ENCODE results near the gene SENP1. TPM values are rescaled to one million over a fixed set of nuclear protein-coding genes. Genes with fewer than 3 reads are reported as not detected.

Gene SENP1
- total RNA-seq, 3 donors from 2014 or later = 12.7 to 20.8 (median 17.4) TPM

DNA sequence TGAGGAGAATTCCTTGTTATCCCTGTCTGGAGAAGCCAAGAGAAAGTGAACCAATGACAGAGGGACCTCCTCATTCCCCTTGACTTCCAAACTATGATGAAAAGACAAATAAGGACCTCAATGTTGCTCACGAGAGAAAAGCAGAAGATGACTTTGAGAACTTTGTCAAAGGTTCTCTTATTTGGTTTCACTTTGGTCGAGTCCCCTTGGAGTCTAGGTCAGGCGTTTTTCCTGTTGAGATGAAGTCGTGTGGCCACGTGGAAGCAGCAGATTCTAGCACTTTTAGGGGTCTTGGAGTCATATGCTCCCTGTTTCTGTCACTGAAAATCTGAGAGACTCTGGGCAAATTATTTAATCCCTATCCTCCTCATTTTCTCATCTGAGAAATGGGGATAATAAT is 67.8 kb downstream of the SENP1 start:
- TF ChIP-seq, protein P1, sequence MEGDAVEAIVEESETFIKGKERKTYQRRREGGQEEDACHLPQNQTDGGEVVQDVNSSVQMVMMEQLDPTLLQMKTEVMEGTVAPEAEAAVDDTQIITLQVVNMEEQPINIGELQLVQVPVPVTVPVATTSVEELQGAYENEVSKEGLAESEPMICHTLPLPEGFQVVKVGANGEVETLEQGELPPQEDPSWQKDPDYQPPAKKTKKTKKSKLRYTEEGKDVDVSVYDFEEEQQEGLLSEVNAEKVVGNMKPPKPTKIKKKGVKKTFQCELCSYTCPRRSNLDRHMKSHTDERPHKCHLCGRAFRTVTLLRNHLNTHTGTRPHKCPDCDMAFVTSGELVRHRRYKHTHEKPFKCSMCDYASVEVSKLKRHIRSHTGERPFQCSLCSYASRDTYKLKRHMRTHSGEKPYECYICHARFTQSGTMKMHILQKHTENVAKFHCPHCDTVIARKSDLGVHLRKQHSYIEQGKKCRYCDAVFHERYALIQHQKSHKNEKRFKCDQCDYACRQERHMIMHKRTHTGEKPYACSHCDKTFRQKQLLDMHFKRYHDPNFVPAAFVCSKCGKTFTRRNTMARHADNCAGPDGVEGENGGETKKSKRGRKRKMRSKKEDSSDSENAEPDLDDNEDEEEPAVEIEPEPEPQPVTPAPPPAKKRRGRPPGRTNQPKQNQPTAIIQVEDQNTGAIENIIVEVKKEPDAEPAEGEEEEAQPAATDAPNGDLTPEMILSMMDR (IDR thresholded peaks at IDR 0.05) = no peak
- H3K4me1 ChIP-seq (ENCODE audit: low read depth) = peaks cover 14% of the 10 kb centered on the region
- no peak overlapping the region for H3K4me3 ChIP-seq
- H3K36me3 ChIP-seq (ENCODE audit: low read depth) = no peaks in the 10 kb centered on the region
- no peak for DNase-seq
- intact Hi-C loops (cut with DNase I, micrococcal nuclease) = no loop called here
- ATAC-seq = no peak
- no peaks in the 10 kb centered on the region for H3K9me3 ChIP-seq

DNA sequence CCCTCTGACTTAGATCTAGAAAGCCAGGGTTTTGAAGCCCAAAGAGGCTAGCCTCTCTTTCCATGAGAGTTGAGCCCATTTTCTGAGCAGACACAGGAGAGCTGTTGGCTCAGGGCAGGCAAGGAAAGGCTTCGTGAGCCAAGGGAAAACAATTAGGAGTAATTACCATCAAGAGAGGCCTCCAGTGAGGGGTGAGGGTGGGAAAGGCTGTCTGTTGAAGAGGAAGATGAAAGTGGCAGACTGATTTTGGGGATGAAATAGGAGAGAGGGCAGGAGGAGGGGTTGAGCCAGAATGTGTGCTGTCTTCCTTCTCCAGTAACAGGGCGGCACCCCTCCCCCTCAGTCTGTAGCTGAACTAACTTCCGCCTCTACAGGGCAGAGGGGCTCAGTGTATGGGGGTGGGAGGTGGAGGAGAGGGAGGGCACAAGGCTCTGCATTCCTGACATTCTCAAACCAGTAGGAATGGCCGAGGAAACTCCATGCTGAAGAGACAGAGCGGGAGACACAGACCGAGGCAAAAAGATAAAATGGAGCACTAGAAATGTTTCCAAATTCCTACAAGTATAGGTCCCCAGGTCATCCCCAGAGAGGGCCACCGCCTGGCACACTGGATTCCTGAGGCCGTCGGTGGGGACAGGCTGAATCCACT is 68.5 kb downstream of the SENP1 start:
- Histone ChIP-seq H3K4me3 (no peak overlapping the region), H3K9me3 (no peaks in the 10 kb centered on the region), H3K36me3 (ENCODE audit: low read depth) (no peaks in the 10 kb centered on the region), H3K4me1 (ENCODE audit: low read depth) (peaks cover 14% of the 10 kb centered on the region)
- intact Hi-C loops (cut with DNase I, micrococcal nuclease) = no loop called here
- DNase-seq = no peak
- no peak for ATAC-seq
- TF ChIP-seq, protein P1 (IDR thresholded peaks at IDR 0.05) = no peak

DNA sequence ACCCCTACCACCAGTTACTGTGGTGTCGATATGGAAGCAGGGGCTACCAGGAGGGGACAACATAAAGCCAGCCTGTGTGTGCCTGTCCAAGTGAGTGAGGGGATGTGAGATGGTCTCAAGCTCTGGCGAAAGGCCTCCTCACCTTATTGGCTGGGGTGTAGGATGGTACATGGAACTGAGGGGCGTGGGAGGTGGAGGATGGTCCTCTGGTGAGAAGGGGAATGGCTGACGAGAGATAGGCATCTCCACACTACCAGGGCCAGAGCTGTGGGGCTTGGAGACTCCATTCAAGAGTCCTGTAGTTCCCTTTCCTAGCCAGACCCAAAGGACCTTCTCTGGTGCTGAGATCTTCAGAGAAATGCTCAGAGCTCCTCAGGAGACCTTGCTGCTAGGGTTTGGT is 69.1 kb downstream of the SENP1 start:
- Histone ChIP-seq H3K4me1 (ENCODE audit: low read depth) (peaks cover 14% of the 10 kb centered on the region), H3K4me3 (no peak overlapping the region), H3K36me3 (ENCODE audit: low read depth) (no peaks in the 10 kb centered on the region), H3K9me3 (no peaks in the 10 kb centered on the region)
- DNase-seq (no peak), ATAC-seq (no peak)
- intact Hi-C loops (cut with DNase I, micrococcal nuclease) = no loop called here
- TF ChIP-seq, protein P1 (IDR thresholded peaks at IDR 0.05) = no peak

DNA sequence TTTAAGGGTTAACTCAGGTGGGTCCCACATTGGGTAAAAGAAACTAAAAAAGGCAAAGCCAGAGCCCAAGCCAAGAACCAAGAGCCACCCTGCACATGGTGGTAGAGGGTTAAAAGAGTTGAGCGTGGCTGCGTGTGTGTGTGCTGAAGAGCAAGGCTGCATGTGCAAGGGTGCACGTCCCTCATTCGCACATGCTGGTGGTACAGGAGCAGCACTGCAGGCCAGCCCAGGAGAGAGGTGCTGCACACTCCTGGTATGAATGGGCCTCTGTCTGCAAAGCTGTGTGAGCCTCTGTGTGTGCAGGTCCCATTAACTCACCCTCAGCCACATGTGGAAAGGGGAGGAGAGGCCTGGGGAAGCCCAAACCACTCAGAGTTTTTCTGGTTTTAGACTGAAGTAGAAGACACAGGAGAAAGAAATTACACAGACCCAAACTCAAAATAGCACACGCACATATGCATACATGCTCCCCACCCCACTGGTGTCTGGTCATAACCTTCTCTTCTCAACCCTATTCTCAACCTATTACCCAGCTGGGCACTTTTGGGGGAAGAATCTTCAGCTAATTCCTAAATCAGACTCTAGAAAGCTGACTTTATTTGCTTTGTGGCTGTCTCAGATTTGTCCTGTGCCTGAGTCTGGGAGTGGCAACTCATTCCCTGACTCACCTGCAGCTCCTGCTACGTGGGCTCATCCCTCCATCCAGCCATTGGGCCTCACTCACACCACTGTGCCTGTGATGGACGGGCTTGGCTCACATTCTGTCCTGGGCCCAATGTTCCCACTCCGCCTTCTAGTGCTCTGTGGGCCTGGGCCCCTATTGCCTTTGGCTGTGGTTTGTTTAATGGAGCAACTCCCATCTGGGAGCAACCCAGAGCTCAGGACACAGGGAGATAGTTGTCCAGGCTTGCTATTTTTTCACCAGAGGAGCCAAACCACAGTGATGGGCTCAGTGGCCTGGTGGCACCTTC is 70.8 kb downstream of the SENP1 start:
- Histone ChIP-seq H3K9me3 (no peaks in the 10 kb centered on the region), H3K4me3 (no peak overlapping the region), H3K36me3 (ENCODE audit: low read depth) (no peaks in the 10 kb centered on the region), H3K4me1 (ENCODE audit: low read depth) (peaks cover 11% of the 10 kb centered on the region)
- TF ChIP-seq, protein P1 (IDR thresholded peaks at IDR 0.05) = no peak
- ATAC-seq = peak; percentile 18
- DNase-seq = no peak
- intact Hi-C loops (cut with DNase I, micrococcal nuclease) = no loop called here

DNA sequence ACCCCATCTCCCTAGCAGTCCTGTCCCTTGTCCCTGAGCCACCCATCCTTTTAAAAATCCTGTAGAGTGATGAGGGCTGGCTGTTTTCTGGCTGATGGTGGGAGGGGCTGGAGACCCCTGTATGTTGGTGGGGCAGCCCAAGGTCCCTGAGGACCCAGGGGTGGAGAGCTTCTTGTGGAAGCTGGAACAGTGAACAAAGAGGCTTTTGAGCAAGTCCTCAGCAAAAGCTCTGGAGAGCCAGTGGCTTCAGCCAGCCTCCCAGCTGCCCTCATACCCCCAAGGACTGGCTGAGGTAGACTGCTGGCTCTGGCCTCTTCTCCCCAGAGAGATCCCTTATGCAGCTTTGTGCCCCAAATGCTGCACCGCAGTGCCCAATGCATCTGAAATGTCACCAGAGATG is 72.4 kb downstream of the SENP1 start:
- ATAC-seq (no peak), DNase-seq (no peak)
- intact Hi-C loops (cut with DNase I, micrococcal nuclease) = no loop called here
- TF ChIP-seq, protein P1 (IDR thresholded peaks at IDR 0.05) = no peak
- Histone ChIP-seq H3K4me1 (ENCODE audit: low read depth) (peaks cover 4% of the 10 kb centered on the region), H3K9me3 (no peaks in the 10 kb centered on the region), H3K36me3 (ENCODE audit: low read depth) (no peaks in the 10 kb centered on the region), H3K4me3 (no peak overlapping the region)
